Lung (tissue), 4 donors: ENCODE results near the gene MT1E. TPM values are rescaled to one million over a fixed set of nuclear protein-coding genes. Genes with fewer than 3 reads are reported as not detected.

ENCODE experiments used
- polyA plus RNA-seq, 2 donors: library from polyadenylated mRNA; stranded (reverse); fragments of 200-250 nt; gene quantifications; one replicate each; pipeline ENCODE4 v1.2.1, GENCODE V29; 2013
- total RNA-seq, 2 donors: library from RNA; depleted of rRNA in 1 of 2; stranded (reverse); fragments of >200 nt in 1 of 2; gene quantifications; one replicate each; pipeline ENCODE4 v1.2.1, GENCODE V29; 2014 to 2021
- donor health status: Bipolar disorder and iron deficiency.
- donor health status: healthy.
- donor health status: DM: yes; HTN: yes; CAD: no.

Gene MT1E
- total and polyA plus RNA-seq, 4 donors = 22.1 to 746 (median 159) TPM

Other genes with a start within 250 kb of the MT1E start
- 10 to 100 TPM; 79.4 to 86.1 TPM for gene AMFR, start 200.2 kb upstream of the MT1E start, total RNA-seq
- 10 to 100 TPM; 39.5 to 43.1 TPM for gene AMFR, start 200.2 kb upstream of the MT1E start, polyA plus RNA-seq
- gene NUDT21, start 174.4 kb upstream of the MT1E start, total RNA-seq = 10 to 100 TPM; 84.8 to 91.0 TPM
- gene NUDT21, start 174.4 kb upstream of the MT1E start, polyA plus RNA-seq = 10 to 100 TPM; 30.9 to 36.1 TPM
- 10 to 100 TPM; 32.4 to 36.1 TPM for gene OGFOD1, start 174.2 kb upstream of the MT1E start, total RNA-seq
- gene OGFOD1, start 174.2 kb upstream of the MT1E start, polyA plus RNA-seq = 10 to 100 TPM in 1 of 2 donors, 1 to 10 TPM in 1; 9.1 to 26.6 TPM
- gene BBS2, start 105.8 kb upstream of the MT1E start, total RNA-seq = 10 to 100 TPM; 37.5 to 70.0 TPM
- gene BBS2, start 105.8 kb upstream of the MT1E start, polyA plus RNA-seq = 10 to 100 TPM; 14.0 to 28.6 TPM
- gene MT4, start 60.7 kb upstream of the MT1E start, total RNA-seq = not detected
- gene MT4, start 60.7 kb upstream of the MT1E start, polyA plus RNA-seq = not detected
- gene MT3, start 36.3 kb upstream of the MT1E start, total RNA-seq = not detected
- gene MT3, start 36.3 kb upstream of the MT1E start, polyA plus RNA-seq = 1 to 10 TPM; 1.3 to 4.4 TPM
- gene MT2A, start 17.2 kb upstream of the MT1E start, total RNA-seq = 100 to 1,000 TPM in 1 of 2 donors, 10 to 100 TPM in 1; 17.6 to 521 TPM
- gene MT2A, start 17.2 kb upstream of the MT1E start, polyA plus RNA-seq = 1,000 to 10,000 TPM in 1 of 2 donors, 100 to 1,000 TPM in 1; 903 to 1,104 TPM
- 10 to 100 TPM in 1 of 2 donors, under 1 TPM in 1; 0.88 to 51.9 TPM for gene MT1M, start 6.9 kb downstream of the MT1E start, total RNA-seq
- 100 to 1,000 TPM in 1 of 2 donors, 10 to 100 TPM in 1; 35.2 to 251 TPM for gene MT1M, start 6.9 kb downstream of the MT1E start, polyA plus RNA-seq
- gene MT1A, start 12.9 kb downstream of the MT1E start, total RNA-seq = 10 to 100 TPM in 1 of 2 donors, 1 to 10 TPM in 1; 1.1 to 36.2 TPM
- 100 to 1,000 TPM in 1 of 2 donors, 10 to 100 TPM in 1; 66.7 to 438 TPM for gene MT1A, start 12.9 kb downstream of the MT1E start, polyA plus RNA-seq
- gene MT1B, start 26.1 kb downstream of the MT1E start, total RNA-seq = not detected
- not detected for gene MT1B, start 26.1 kb downstream of the MT1E start, polyA plus RNA-seq
- 10 to 100 TPM in 1 of 2 donors, 1 to 10 TPM in 1; 3.6 to 30.9 TPM for gene MT1F, start 32.2 kb downstream of the MT1E start, total RNA-seq
- gene MT1F, start 32.2 kb downstream of the MT1E start, polyA plus RNA-seq = 10 to 100 TPM; 10.9 to 42.0 TPM
- gene MT1G, start 42.3 kb downstream of the MT1E start, total RNA-seq = 10 to 100 TPM in 1 of 2 donors, 1 to 10 TPM in 1; 3.5 to 38.1 TPM
- gene MT1G, start 42.3 kb downstream of the MT1E start, polyA plus RNA-seq = 100 to 1,000 TPM; 118 to 140 TPM
- 1 to 10 TPM in 1 of 2 donors, not detected in 1; 4.4 TPM for gene MT1H, start 44.0 kb downstream of the MT1E start, total RNA-seq
- 10 to 100 TPM in 1 of 2 donors, 1 to 10 TPM in 1; 1.9 to 10.3 TPM for gene MT1H, start 44.0 kb downstream of the MT1E start, polyA plus RNA-seq
- 100 to 1,000 TPM in 1 of 2 donors, 10 to 100 TPM in 1; 39.3 to 248 TPM for gene MT1X, start 56.7 kb downstream of the MT1E start, total RNA-seq
- gene MT1X, start 56.7 kb downstream of the MT1E start, polyA plus RNA-seq = 100 to 1,000 TPM; 364 to 989 TPM
- 10 to 100 TPM; 58.5 to 59.9 TPM for gene NUP93, start 104.3 kb downstream of the MT1E start, total RNA-seq
- gene NUP93, start 104.3 kb downstream of the MT1E start, polyA plus RNA-seq = 10 to 100 TPM; 27.4 to 43.9 TPM
- gene SLC12A3, start 239.4 kb downstream of the MT1E start, total RNA-seq = not detected
- under 1 TPM; 0.04 to 0.07 TPM for gene SLC12A3, start 239.4 kb downstream of the MT1E start, polyA plus RNA-seq